ENCODE measurements around the gene MED16. TPM values are rescaled to one million over a fixed set of nuclear protein-coding genes. Genes with fewer than 3 reads are reported as not detected.
"Not testable (repeated sequence)": the region's sequence is repeated elsewhere in the genome, so short reads cannot be mapped to it uniquely, and the experiment has no call there.

MED16 gene
- total and polyA plus RNA-seq, 2 of the 13 experiments (the other 11 are each of a cell fraction or from before 2014, with no cell fraction given): 13.3 to 14.8 TPM

GRCh38 chr19:891421-892200 lies 1.4 kb downstream of the MED16 start:
- ATAC-seq; POLR2A ChIA-PET; FAIRE-seq; intact Hi-C loops (cut with micrococcal nuclease; ENCODE audit: unreplicated experiment); in situ Hi-C loops (cut with HindIII; ENCODE audit: extremely low pct_ligation_motif_present, low pct_unique_long_range_greater_than_20kb); H3K4me1 ChIP-seq (ENCODE audit: insufficient read depth, low read length); H4K20me1 ChIP-seq (ENCODE audit: insufficient read depth, low read length); BruUV-seq (replicated peaks); DNase-seq (ENCODE audit: low spot score); H3K27me3 ChIP-seq (ENCODE audit: control insufficient read depth in 1 of 2, insufficient read depth in 2 of 2, low read length in 2 of 2); H3K27ac ChIP-seq (ENCODE audit: extremely low read length, insufficient read depth, low read length); CTCF ChIA-PET (ENCODE audit: low intra/inter-chr PET ratio, low total read pairs); H2AFZ ChIP-seq (ENCODE audit: low read length); H3K9me3 ChIP-seq (ENCODE audit: low read length): not testable (repeated sequence)
- Histone ChIP-seq H3K4me3 (replicated peaks in 1 of 3; ENCODE audit: insufficient read depth in 1 of 3, low read depth in 2 of 3, low read length in 3 of 3) (peak overlapping the region; percentile 87 to 98 (median 91)), H3K36me3 (replicated peaks in 1 of 2; ENCODE audit: control insufficient read depth in 1 of 2, insufficient read depth in 2 of 2, low read length in 2 of 2) (peaks cover 10 to 25% of the 10 kb centered on the region in 2 experiments; a peak in 4 of 5 replicates), H3K9ac (ENCODE audit: insufficient read depth, low read depth, low read length) (peak overlapping the region; percentile 92), H3K79me2 (ENCODE audit: insufficient read depth, low read length) (peaks cover 10% of the 10 kb centered on the region), H3K4me2 (ENCODE audit: low read depth, low read length) (peak overlapping the region; percentile 78)
- 0 out of 2 replicates have a peak, but pooled peaks have one; percentile 49 for TF ChIP-seq RBFOX2 (IDR thresholded peaks at IDR 0.05; ENCODE audit: low read depth, low read length)
- 95% methylated on average over 49 of the region's 50 CpGs for WGBS (ENCODE audit: low lambda C conversion rate)

GRCh38 chr19:890831-891230 lies 2.2 kb downstream of the MED16 start:
- Histone ChIP-seq H3K4me3 (replicated peaks in 1 of 3; ENCODE audit: insufficient read depth in 1 of 3, low read depth in 2 of 3, low read length in 3 of 3) (no peak overlapping the region), H3K79me2 (ENCODE audit: insufficient read depth, low read length) (peaks cover 10% of the 10 kb centered on the region), H3K4me2 (ENCODE audit: low read depth, low read length) (no peak overlapping the region), H3K36me3 (replicated peaks in 1 of 2; ENCODE audit: control insufficient read depth in 1 of 2, insufficient read depth in 2 of 2, low read length in 2 of 2) (peaks cover 12 to 27% of the 10 kb centered on the region in 2 experiments; a peak in 4 of 5 replicates), H3K27ac (ENCODE audit: extremely low read length, insufficient read depth, low read length) (no peak overlapping the region), H2AFZ (ENCODE audit: low read length) (no peak overlapping the region), H3K9ac (ENCODE audit: insufficient read depth, low read depth, low read length) (no peak overlapping the region), H3K4me1 (ENCODE audit: insufficient read depth, low read length) (peaks cover 9% of the 10 kb centered on the region), H3K27me3 (ENCODE audit: control insufficient read depth in 1 of 2, insufficient read depth in 2 of 2, low read length in 2 of 2) (no peaks in the 10 kb centered on the region), H4K20me1 (ENCODE audit: insufficient read depth, low read length) (no peaks in the 10 kb centered on the region; the same call in 1 of the 2 replicates), H3K9me3 (ENCODE audit: low read length) (no peaks in the 10 kb centered on the region)
- ATAC-seq: no peak
- 96% methylated on average over 18 of the region's 18 CpGs for WGBS (ENCODE audit: low lambda C conversion rate)
- FAIRE-seq: no peak
- intact Hi-C loops (cut with micrococcal nuclease; ENCODE audit: unreplicated experiment) (no loop called here), in situ Hi-C loops (cut with HindIII; ENCODE audit: extremely low pct_ligation_motif_present, low pct_unique_long_range_greater_than_20kb) (no loop called here)
- TF ChIP-seq TFAP4 (IDR thresholded peaks at IDR 0.05; ENCODE audit: borderline replicate concordance, low read depth): no peak
- 0 out of 2 replicates have a peak, but pooled peaks have one; percentile 28 for TF ChIP-seq RBFOX2 (IDR thresholded peaks at IDR 0.05; ENCODE audit: low read depth, low read length)
- TF ChIP-seq THAP9 (CRISPR knock-in tag; IDR thresholded peaks at IDR 0.05; ENCODE audit: borderline replicate concordance): no peak
- TF ChIP-seq ZBTB4 (CRISPR knock-in tag; IDR thresholded peaks at IDR 0.05; ENCODE audit: borderline replicate concordance): no peak
- POLR2A ChIA-PET: no interaction called here
- no TSS peak for BruUV-seq (replicated peaks)
- CTCF ChIA-PET (ENCODE audit: low intra/inter-chr PET ratio, low total read pairs): no interaction called here
- DNase-seq (ENCODE audit: low spot score): no peak
